ENCODE measurements around the gene TRAPPC2L. TPM values are rescaled to one million over a fixed set of nuclear protein-coding genes. Genes with fewer than 3 reads are reported as not detected.

Gene TRAPPC2L
- total and polyA plus RNA-seq, 10 of the 15 experiments (the other 5 are each of a cell fraction or from before 2014, with no cell fraction given) = 56.3 to 363 (median 118) TPM

DNA sequence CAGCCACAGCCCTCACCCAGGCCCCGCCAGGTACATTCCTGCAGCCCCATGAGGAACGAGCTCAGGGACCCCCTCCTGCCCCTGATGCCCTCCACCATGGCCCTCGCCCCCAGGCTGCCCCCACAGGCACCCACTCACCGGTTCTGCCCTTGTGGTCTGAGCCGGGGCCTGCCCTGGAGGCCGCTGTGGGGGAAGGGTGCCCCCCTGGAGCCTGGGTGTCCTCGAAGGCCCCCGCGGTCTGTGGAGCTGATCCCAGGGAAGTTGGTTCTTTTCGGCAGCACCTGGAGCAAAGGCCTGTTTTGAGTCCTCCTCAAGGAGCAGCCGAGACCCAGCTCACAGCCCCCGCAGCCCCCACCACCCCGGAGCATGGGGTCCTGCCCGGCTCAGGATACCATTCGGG, 7.2 kb downstream of the TRAPPC2L start:
- Histone ChIP-seq H3K9me3 (replicated peaks; ENCODE audit: control insufficient read depth, insufficient read depth, low read length) (no peaks in the 10 kb centered on the region), H3K27ac (ENCODE audit: control insufficient read depth, insufficient read depth) (no peak overlapping the region), H3K9ac (ENCODE audit: control insufficient read depth, insufficient read depth, low read length) (no peak overlapping the region), H3K4me3 (no peak overlapping the region), H2AFZ (ENCODE audit: control insufficient read depth, low read depth, low read length) (no peak overlapping the region), H3K4me1 (ENCODE audit: control insufficient read depth, insufficient read depth, low read length) (no peaks in the 10 kb centered on the region), H4K20me1 (ENCODE audit: control insufficient read depth, insufficient read depth) (no peaks in the 10 kb centered on the region), H3K27me3 (replicated peaks in 1 of 2; ENCODE audit: control insufficient read depth in 2 of 2, insufficient read depth in 2 of 2, low read length in 1 of 2) (no peaks in the 10 kb centered on the region), H3K79me2 (ENCODE audit: control insufficient read depth, insufficient read depth, low read length) (no peaks in the 10 kb centered on the region), H3K36me3 (ENCODE audit: control insufficient read depth in 2 of 2, insufficient read depth in 2 of 2, low read length in 1 of 2) (peaks cover 4% of the 10 kb centered on the region in 2 experiments; a peak in 3 of 4 replicates), H3K4me2 (ENCODE audit: control insufficient read depth, insufficient read depth) (no peak overlapping the region)
- BruUV-seq (replicated peaks) = no TSS peak
- DNase-seq (ENCODE audit: low read depth, low spot score) = no peak
- no peak for TF ChIP-seq IRF4 (IDR thresholded peaks at IDR 0.05; ENCODE audit: low read depth, low read length)
- no peak for TF ChIP-seq ATF7 (IDR thresholded peaks at IDR 0.05; ENCODE audit: low read depth)
- no peak for TF ChIP-seq NFXL1 (IDR thresholded peaks at IDR 0.05; ENCODE audit: borderline replicate concordance)
- no peak for TF ChIP-seq CHD2 (IDR thresholded peaks at IDR 0.05; ENCODE audit: borderline replicate concordance, low read depth, low read length)
- ChIA-PET SMC1A (ENCODE audit: uncharacterized antibody, unreplicated experiment) (no interaction called here), CTCF (no interaction called here), POLR2A (interaction anchor here (0.6 to 0.9 kb wide), 2 partner anchors 55 to 229 kb away, joined by 4 to 7 read pairs; partner anchors contain the start of gene ACSF3), RAD21 (ENCODE audit: unreplicated experiment) (no interaction called here)
- no peak for ATAC-seq
- in situ Hi-C loops (cut with MboI) (no loop called here), intact Hi-C loops (cut with micrococcal nuclease; ENCODE audit: unreplicated experiment) (no loop called here)
- FAIRE-seq = no peak
- 59% methylated on average over 11 of the region's 15 CpGs for WGBS (ENCODE audit: insufficient coverage, insufficient replicate concordance, low lambda C conversion rate, missing lambda C conversion rate)

DNA sequence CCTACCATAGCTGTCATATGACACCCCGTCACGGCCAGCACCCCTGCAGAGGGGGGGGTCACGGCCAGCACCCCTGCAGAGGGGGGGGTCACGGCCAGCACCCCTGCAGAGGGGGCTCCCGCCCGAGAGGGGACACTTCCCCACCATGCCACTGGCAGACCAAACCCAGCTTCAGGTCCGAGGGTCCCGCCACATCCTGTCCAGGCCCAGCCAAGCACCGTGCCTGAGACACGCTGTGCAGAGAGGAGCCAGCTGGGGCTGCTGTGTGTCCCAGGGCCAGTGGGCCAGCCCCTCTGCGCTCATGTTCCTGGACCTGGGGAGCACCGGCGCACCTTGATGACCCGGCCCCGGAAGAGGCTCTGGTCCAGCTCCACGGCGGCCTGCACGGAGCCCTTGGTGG, 7.6 kb downstream of the TRAPPC2L start:
- Histone ChIP-seq H4K20me1 (ENCODE audit: control insufficient read depth, insufficient read depth) (no peaks in the 10 kb centered on the region), H3K4me3 (no peak overlapping the region), H3K27ac (ENCODE audit: control insufficient read depth, insufficient read depth) (no peak overlapping the region), H3K27me3 (replicated peaks in 1 of 2; ENCODE audit: control insufficient read depth in 2 of 2, insufficient read depth in 2 of 2, low read length in 1 of 2) (no peaks in the 10 kb centered on the region), H3K9ac (ENCODE audit: control insufficient read depth, insufficient read depth, low read length) (no peak overlapping the region), H3K79me2 (ENCODE audit: control insufficient read depth, insufficient read depth, low read length) (no peaks in the 10 kb centered on the region), H2AFZ (ENCODE audit: control insufficient read depth, low read depth, low read length) (no peak overlapping the region), H3K4me1 (ENCODE audit: control insufficient read depth, insufficient read depth, low read length) (no peaks in the 10 kb centered on the region), H3K4me2 (ENCODE audit: control insufficient read depth, insufficient read depth) (no peak overlapping the region), H3K9me3 (replicated peaks; ENCODE audit: control insufficient read depth, insufficient read depth, low read length) (no peaks in the 10 kb centered on the region), H3K36me3 (ENCODE audit: control insufficient read depth in 2 of 2, insufficient read depth in 2 of 2, low read length in 1 of 2) (peaks cover 2 to 4% of the 10 kb centered on the region in 2 experiments; a peak in 3 of 4 replicates)
- SMC1A ChIA-PET (ENCODE audit: uncharacterized antibody, unreplicated experiment) = no interaction called here
- ATAC-seq (0 out of 3 replicates have a peak, but pooled peaks have one; percentile 15), FAIRE-seq (no peak), DNase-seq (ENCODE audit: low read depth, low spot score) (no peak)
- intact Hi-C loops (cut with micrococcal nuclease; ENCODE audit: unreplicated experiment) (no loop called here), in situ Hi-C loops (cut with MboI) (no loop called here)
- RAD21 ChIA-PET (ENCODE audit: unreplicated experiment) = no interaction called here
- CTCF ChIA-PET = no interaction called here
- WGBS (ENCODE audit: insufficient coverage, insufficient replicate concordance, low lambda C conversion rate, missing lambda C conversion rate) = 69% methylated on average over 18 of the region's 18 CpGs
- BruUV-seq (replicated peaks) = no TSS peak
- POLR2A ChIA-PET = interaction anchor here (0.6 to 0.9 kb wide), 2 partner anchors 56 to 229 kb away, joined by 4 to 7 read pairs; partner anchors contain the start of gene ACSF3
- TF ChIP-seq RAD21 (IDR thresholded peaks at IDR 0.05; ENCODE audit: insufficient read depth, low read depth, low read length) (no peak), REST (IDR thresholded peaks at IDR 0.05; ENCODE audit: low read depth, low read length) (no peak), KLF5 (IDR thresholded peaks at IDR 0.05; ENCODE audit: partially characterized antibody) (no peak), GABPA (IDR thresholded peaks at IDR 0.05; ENCODE audit: low read depth) (no peak), BACH1 (IDR thresholded peaks at IDR 0.05; ENCODE audit: borderline replicate concordance) (no peak), ASH2L (IDR thresholded peaks at IDR 0.05; ENCODE audit: borderline replicate concordance, low read depth) (no peak)
- TF ChIP-seq, protein P1, sequence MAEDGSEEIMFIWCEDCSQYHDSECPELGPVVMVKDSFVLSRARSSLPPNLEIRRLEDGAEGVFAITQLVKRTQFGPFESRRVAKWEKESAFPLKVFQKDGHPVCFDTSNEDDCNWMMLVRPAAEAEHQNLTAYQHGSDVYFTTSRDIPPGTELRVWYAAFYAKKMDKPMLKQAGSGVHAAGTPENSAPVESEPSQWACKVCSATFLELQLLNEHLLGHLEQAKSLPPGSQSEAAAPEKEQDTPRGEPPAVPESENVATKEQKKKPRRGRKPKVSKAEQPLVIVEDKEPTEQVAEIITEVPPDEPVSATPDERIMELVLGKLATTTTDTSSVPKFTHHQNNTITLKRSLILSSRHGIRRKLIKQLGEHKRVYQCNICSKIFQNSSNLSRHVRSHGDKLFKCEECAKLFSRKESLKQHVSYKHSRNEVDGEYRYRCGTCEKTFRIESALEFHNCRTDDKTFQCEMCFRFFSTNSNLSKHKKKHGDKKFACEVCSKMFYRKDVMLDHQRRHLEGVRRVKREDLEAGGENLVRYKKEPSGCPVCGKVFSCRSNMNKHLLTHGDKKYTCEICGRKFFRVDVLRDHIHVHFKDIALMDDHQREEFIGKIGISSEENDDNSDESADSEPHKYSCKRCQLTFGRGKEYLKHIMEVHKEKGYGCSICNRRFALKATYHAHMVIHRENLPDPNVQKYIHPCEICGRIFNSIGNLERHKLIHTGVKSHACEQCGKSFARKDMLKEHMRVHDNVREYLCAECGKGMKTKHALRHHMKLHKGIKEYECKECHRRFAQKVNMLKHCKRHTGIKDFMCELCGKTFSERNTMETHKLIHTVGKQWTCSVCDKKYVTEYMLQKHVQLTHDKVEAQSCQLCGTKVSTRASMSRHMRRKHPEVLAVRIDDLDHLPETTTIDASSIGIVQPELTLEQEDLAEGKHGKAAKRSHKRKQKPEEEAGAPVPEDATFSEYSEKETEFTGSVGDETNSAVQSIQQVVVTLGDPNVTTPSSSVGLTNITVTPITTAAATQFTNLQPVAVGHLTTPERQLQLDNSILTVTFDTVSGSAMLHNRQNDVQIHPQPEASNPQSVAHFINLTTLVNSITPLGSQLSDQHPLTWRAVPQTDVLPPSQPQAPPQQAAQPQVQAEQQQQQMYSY (CRISPR knock-in tag; IDR thresholded peaks at IDR 0.05) = no peak

Measured in GM12878 (cell line).